ENCODE measurements around the gene HNRNPF. TPM values are rescaled to one million over a fixed set of nuclear protein-coding genes. Genes with fewer than 3 reads are reported as not detected.
A peak's percentile ranks its signal among the peaks of the same experiment; 100 is the strongest.

The HNRNPF gene
- total RNA-seq, 1 experiment from 2014 or later, result 333 TPM

GRCh38 chr10:43392748-43393147 is 16.2 kb downstream of the HNRNPF start:
- H3K4me2 ChIP-seq (ENCODE audit: low read length), result no peak overlapping the region
- DNase-seq (ENCODE audit: low read depth, low spot score) (no peak), ATAC-seq (no peak)
- ChIA-PET CTCF (no interaction called here), RAD21 (ENCODE audit: low non-redundant PET in 1 of 2, low total read pairs in 2 of 2, uncharacterized antibody in 2 of 2, unreplicated experiment in 2 of 2) (no interaction called here), POLR2A (no interaction called here)
- peaks cover 4 to 27% of the 10 kb centered on the region in 2 experiments; a peak in 3 of 4 replicates for H3K4me1 ChIP-seq (ENCODE audit: control insufficient read depth in 1 of 2, insufficient read depth in 2 of 2, low read length in 2 of 2)
- no peak overlapping the region for H3K9ac ChIP-seq (ENCODE audit: low read length)
- intact Hi-C loops (cut with micrococcal nuclease), result no loop called here
- BruUV-seq (replicated peaks), result no TSS peak
- peak overlapping the region; percentile 31 for H3K27ac ChIP-seq (ENCODE audit: low read depth, low read length)
- H3K9me3 ChIP-seq (ENCODE audit: control insufficient read depth in 1 of 2, insufficient read depth in 1 of 2, low read depth in 1 of 2, low read length in 2 of 2), result no peaks in the 10 kb centered on the region
- no peaks in the 10 kb centered on the region for H3K9me2 ChIP-seq (ENCODE audit: insufficient read depth)
- H3K4me3 ChIP-seq (replicated peaks in 1 of 2; ENCODE audit: low read depth in 1 of 2, low read length in 2 of 2), result no peak overlapping the region
- TF ChIP-seq CBX3 (IDR thresholded peaks at IDR 0.05; ENCODE audit: low read depth), result no peak
- no peak for TF ChIP-seq MAX (IDR thresholded peaks at IDR 0.05)
- H2AFZ ChIP-seq (ENCODE audit: low read depth, low read length, poor library complexity, severe bottlenecking), result no peak overlapping the region
- H3K36me3 ChIP-seq (ENCODE audit: control insufficient read depth in 1 of 2, insufficient read depth in 2 of 2, low read length in 2 of 2), result peaks cover 49 to 86% of the 10 kb centered on the region in 2 experiments
- H4K20me1 ChIP-seq (ENCODE audit: insufficient read depth), result peaks cover 42% of the 10 kb centered on the region; the same call in 1 of the 2 replicates
- no peaks in the 10 kb centered on the region for H3K27me3 ChIP-seq (ENCODE audit: insufficient read depth, low read length)
- peaks cover 99% of the 10 kb centered on the region for H3K79me2 ChIP-seq (ENCODE audit: insufficient read depth, low read length)

GRCh38 chr10:43391496-43391895 is 17.5 kb downstream of the HNRNPF start:
- H4K20me1 ChIP-seq (ENCODE audit: insufficient read depth), result peaks cover 45% of the 10 kb centered on the region; the same call in 1 of the 2 replicates
- ChIA-PET POLR2A (interaction anchor here (1.4 kb wide), 1 partner anchor 11 kb away, joined by 4 read pairs; no protein-coding TSS in a partner anchor), RAD21 (ENCODE audit: low non-redundant PET in 1 of 2, low total read pairs in 2 of 2, uncharacterized antibody in 2 of 2, unreplicated experiment in 2 of 2) (no interaction called here), CTCF (no interaction called here)
- H2AFZ ChIP-seq (ENCODE audit: low read depth, low read length, poor library complexity, severe bottlenecking), result no peak overlapping the region
- DNase-seq (ENCODE audit: low read depth, low spot score) (no peak), ATAC-seq (no peak)
- H3K36me3 ChIP-seq (ENCODE audit: control insufficient read depth in 1 of 2, insufficient read depth in 2 of 2, low read length in 2 of 2), result peaks cover 61 to 98% of the 10 kb centered on the region in 2 experiments
- TF ChIP-seq MAX (IDR thresholded peaks at IDR 0.05) (no peak), FOSL1 (IDR thresholded peaks at IDR 0.05; ENCODE audit: low read depth) (no peak), POLR2A (IDR thresholded peaks at IDR 0.05; ENCODE audit: borderline replicate concordance, extremely low read depth, insufficient read depth, insufficient read length) (no peak), TCF7L2 (IDR thresholded peaks at IDR 0.05; ENCODE audit: borderline replicate concordance, extremely low read depth, insufficient read depth, insufficient read length) (no peak), EGR1 (IDR thresholded peaks at IDR 0.05; ENCODE audit: low read depth) (no peak), EZH2 (IDR thresholded peaks at IDR 0.05) (no peak), ELF1 (IDR thresholded peaks at IDR 0.05; ENCODE audit: borderline replicate concordance, low read depth) (no peak), RAD21 (IDR thresholded peaks at IDR 0.05; ENCODE audit: low read depth) (no peak), SRF (IDR thresholded peaks at IDR 0.05; ENCODE audit: low read depth) (no peak), POLR2AphosphoS5 (IDR thresholded peaks at IDR 0.05; ENCODE audit: low read depth, low read length) (no peak), ZFX (IDR thresholded peaks at IDR 0.05) (no peak), JUND (IDR thresholded peaks at IDR 0.05) (no peak), EZH2phosphoT487 (IDR thresholded peaks at IDR 0.05; ENCODE audit: borderline replicate concordance) (no peak), ZBTB33 (IDR thresholded peaks at IDR 0.05; ENCODE audit: extremely low read depth, insufficient replicate concordance, low read length) (no peak), ZNF274 (IDR thresholded peaks at IDR 0.05; ENCODE audit: low read depth, low read length) (no peak), ATF3 (IDR thresholded peaks at IDR 0.05) (no peak), CTCF (IDR thresholded peaks at IDR 0.05 in 2 of 3, conservative IDR thresholded peaks at IDR 0.05 in 1 of 3; ENCODE audit: borderline replicate concordance in 1 of 3, insufficient read depth in 1 of 3, low read depth in 2 of 3, low read length in 2 of 3) (no peak)
- H3K4me2 ChIP-seq (ENCODE audit: low read length), result no peak overlapping the region
- peaks cover 100% of the 10 kb centered on the region for H3K79me2 ChIP-seq (ENCODE audit: insufficient read depth, low read length)
- H3K9me3 ChIP-seq (ENCODE audit: control insufficient read depth in 1 of 2, insufficient read depth in 1 of 2, low read depth in 1 of 2, low read length in 2 of 2), result no peaks in the 10 kb centered on the region
- BruUV-seq (replicated peaks), result no TSS peak
- H3K9ac ChIP-seq (ENCODE audit: low read length), result no peak overlapping the region
- no peak overlapping the region for H3K27ac ChIP-seq (ENCODE audit: low read depth, low read length)
- H3K27me3 ChIP-seq (ENCODE audit: insufficient read depth, low read length), result no peaks in the 10 kb centered on the region
- no peak overlapping the region for H3K4me3 ChIP-seq (replicated peaks in 1 of 2; ENCODE audit: low read depth in 1 of 2, low read length in 2 of 2)
- no peaks in the 10 kb centered on the region for H3K9me2 ChIP-seq (ENCODE audit: insufficient read depth)
- intact Hi-C loops (cut with micrococcal nuclease), result no loop called here
- H3K4me1 ChIP-seq (ENCODE audit: control insufficient read depth in 1 of 2, insufficient read depth in 2 of 2, low read length in 2 of 2), result peaks cover 4 to 16% of the 10 kb centered on the region in 2 experiments; a peak in 3 of 4 replicates
